GM18520 (cell line): ENCODE data around the gene IL19.
"Not testable (repeated sequence)": the region's sequence is repeated elsewhere in the genome, so short reads cannot be mapped to it uniquely, and the experiment has no call there.

Source experiments
- ATAC-seq: cut with Tn5 transposase; IDR thresholded peaks from one replicate; pipeline ENCODE4 v1.9.1; 2021; ENCODE audit not compliant: unreplicated experiment

Gene IL19

DNA sequence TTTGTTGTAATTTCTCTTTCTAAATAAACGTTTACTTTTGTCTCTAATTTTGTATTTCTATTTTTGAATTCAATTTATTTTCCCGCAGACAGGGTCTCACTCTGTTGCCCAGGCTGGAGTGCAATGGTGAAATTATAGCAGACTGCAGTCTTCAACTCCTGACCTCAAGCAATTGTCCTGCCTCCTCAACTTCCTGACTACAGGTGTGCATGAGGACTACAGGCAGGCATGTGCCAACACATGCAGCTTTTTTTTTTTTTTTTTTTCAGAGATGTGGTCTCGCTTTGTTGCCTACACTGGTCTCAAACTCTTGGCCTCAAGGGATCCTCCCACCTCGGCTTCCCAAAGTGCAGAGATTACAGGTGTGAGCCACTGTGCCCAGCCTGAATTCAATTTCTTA lies 58.2 kb downstream of the IL19 start:
- no peak for ATAC-seq

DNA sequence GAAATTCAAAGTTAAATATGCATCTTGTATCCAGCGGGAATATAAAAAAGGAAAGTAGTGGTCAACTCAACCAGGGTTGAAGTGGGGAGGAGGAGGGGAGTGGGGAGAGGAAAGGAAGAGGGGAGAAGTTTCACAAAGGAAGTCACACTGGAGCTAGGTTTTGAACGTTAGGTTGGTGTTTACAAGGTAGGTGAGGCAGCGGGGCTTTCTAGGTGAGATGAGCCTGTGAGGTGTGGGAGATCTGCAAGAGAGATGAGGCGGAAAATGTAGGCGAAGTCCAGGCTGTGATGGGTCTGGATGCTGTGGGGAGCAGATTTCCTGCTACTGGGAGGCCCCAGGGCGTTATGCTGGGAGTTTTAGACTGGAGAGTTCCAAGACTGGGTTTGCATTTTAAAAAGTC lies 58.7 kb downstream of the IL19 start:
- no peak for ATAC-seq

DNA sequence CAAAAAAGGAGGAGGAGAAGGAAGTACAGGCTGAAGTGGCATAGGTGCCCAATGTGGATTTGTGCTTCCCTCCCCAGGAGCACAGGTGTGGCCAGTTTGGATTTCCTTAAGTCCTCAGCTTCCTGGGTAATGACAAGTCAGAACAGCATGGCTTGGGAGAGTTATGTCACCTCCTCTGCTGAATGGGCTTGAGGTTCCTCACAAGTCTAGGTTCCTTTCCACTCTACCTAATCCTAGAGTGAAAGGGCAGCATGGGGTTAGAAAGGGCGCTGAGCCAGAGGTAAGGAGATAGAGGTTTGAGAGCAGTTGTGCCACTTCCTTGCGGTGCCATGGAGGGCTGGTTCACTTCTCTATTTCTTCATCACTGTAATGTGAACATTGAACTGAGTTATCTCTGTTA lies 59.3 kb downstream of the IL19 start:
- ATAC-seq: no peak

DNA sequence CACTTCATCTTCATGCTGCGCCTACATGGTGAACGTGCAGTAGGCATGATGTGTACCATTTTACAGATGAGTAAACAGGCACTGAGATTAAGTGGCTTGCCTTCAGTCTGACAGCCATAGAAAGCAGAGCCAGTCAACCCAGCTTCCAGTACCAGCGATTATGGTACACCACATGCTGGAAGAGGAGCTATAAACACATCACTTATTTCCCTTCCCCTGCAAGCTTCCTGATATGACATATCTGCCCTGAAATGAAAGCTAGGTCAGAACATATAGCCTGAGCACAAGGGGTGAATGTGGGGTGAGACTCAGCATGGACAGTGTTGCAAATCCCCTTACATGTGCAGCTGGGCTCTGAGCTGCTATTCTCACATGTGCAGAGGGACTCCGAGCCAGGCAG lies 61.1 kb downstream of the IL19 start:
- ATAC-seq: no peak

DNA sequence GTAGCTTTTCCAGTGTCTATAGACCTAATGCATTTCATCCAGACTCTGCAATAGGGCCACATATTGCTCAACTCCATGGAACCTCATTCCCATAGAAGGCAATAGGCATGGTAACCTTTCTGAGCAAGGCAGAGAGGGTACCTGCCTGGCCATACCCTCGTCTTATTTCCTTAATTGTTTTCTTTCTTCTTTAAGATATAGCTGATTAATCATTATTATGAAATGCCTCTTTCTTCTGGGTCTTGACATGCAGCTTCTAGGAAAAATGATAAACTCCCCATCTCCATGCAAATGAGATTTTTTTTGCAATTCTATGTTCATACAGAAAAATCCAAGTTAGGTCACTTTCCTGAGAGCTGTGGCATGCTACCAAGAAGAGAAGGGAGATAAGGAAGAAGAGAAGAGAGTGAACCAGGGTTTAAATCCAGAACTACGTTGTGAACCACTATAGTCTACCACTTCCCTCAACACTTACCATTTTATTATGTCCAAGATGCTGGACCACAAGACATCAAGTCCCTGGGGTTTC lies 61.8 kb downstream of the IL19 start:
- no peak for ATAC-seq

DNA sequence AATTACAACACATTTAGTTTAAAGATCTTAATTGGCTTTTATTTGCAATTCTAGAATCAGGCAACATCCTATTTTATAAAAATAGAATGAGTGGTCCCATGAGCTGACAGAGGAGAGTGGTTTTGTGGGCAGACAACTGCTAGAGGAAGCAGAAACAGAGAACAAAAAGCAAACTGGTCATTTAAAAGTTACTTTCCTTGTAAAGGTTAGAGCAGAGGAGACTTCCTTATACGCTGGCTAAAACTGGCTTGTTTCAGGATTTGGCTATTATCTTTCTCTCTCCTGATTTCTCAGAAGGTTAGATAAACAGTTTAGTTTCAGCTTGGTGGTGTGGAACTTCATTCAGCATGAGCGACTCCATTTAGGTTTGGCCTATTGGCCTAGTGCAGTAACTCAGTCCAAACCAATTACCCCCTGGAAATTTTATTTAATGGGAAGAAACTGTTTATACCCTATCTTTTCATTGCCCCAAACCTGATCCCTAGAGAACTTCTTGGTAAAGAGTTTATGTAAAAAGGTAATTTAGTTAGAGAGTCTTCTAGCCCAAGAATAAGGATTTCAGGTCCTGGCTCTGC lies 62.6 kb downstream of the IL19 start:
- ATAC-seq: no peak

DNA sequence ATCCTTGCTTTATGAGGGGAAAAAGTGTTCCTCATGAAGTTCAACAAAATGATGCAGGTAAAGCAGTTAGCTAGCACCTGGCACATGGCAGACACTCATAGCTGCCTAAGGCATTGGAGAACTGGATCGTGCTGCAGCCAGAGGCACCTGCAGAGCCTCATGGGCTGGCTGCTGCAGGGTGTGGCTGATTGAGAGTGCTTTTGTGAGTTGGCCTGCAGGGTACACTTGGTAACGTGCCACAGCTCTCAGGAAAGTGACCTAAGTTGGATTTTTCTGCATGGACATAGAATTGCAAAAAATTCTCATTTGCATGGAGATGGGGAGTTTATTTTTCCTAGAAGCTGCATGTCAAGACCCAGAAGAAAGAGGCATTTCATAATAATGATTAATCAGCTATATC lies 63.2 kb downstream of the IL19 start:
- ATAC-seq: no peak

DNA sequence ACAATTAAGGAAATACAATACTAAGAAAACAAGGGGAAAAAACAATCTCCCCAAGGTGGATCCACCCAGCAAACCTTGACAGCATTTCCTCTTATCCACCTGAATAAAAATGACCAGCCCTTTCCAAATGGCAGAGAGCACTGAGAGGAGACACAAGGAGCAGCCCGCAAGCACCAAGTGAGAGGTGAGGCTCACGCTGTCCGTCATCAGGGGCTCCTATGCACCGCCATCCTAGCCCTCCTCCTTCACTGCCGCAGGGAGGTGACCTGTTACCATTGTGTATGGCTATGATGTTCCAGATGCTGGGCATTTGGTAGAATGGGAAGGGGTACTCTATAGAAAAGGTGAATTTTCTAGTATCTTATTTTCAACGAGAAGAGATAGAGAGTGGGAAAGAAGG lies 63.6 kb downstream of the IL19 start:
- no peak for ATAC-seq

- ATAC-seq: no peak
These were observed 64.1 kb downstream of the IL19 start for GRCh38 chr1:206834711-206835110.

DNA sequence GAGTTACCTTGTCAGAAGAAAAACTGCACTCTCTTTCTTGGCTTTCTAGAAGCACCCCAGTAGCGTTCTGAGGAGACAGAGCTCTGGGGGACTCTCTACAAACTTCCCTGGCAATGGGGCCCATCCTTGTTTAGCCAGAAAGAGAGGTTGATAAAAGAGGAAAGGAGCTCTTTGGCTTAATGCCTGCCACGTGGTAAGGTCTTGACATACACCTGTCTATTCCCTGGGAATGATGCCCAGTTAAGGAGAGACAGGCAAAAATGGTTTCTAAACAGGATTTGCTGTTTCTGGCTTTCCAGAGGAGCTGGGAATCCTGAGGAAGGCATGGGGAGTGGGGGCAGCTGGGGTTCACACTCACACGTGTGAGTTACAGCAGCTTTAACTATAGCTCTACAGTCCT lies 64.6 kb downstream of the IL19 start:
- no peak for ATAC-seq

GRCh38 chr1:206836111-206836510 lies 65.5 kb downstream of the IL19 start:
- no peak for ATAC-seq

DNA sequence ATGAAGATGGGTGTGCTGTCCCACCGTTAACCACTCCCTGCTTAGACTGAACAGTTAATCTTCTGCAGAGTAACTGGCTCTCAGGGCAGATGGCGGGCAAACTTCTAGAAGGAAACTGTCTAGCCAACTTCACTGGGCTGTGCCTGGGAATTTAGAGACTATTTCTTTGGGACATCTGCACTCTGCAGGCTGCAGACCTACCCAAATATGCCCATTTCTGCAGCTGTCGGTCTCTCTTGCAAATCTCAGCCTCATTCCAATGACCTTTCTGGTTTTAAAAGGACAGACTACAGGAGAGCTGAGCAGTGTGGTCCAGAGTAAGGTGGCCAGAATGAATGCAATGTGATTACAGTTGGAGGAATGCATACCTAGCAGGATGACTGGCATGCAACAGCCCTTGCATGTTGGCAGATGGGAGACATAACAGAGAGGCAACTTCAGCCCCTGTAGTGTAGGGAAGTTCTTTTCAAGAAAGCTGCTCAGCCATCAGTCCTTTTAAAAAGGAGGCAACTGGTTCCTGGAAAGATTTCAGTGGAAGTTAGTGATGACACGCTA lies 68.5 kb downstream of the IL19 start:
- ATAC-seq: no peak

GRCh38 chr1:206839857-206840256 lies 69.3 kb downstream of the IL19 start:
- ATAC-seq: no peak

- ATAC-seq: no peak
These were observed 71.2 kb downstream of the IL19 start for GRCh38 chr1:206841609-206842323.

DNA sequence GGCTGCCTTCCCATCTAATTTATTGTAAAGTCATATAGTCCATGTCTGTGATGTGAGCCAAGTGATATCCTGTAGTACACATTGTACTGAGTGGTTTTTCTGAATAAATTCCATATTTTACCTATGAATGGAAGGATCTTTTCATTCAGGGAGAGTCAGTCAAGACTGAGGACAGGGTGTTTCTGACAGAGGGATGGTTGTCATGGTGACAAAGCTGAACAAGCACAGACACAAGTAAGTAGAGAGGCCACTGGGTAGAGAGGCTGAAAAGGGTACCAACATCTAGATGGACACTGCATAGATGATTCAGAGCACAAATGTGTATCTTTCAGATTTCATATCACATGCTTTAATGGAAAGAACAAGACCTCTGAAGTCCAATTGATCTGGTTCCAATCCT lies 72.3 kb downstream of the IL19 start:
- ATAC-seq: no peak

- ATAC-seq: no peak
These were observed 73.1 kb downstream of the IL19 start for GRCh38 chr1:206843626-206844025.

- ATAC-seq: no peak
These were observed 75.9 kb downstream of the IL19 start for GRCh38 chr1:206846487-206846886.

DNA sequence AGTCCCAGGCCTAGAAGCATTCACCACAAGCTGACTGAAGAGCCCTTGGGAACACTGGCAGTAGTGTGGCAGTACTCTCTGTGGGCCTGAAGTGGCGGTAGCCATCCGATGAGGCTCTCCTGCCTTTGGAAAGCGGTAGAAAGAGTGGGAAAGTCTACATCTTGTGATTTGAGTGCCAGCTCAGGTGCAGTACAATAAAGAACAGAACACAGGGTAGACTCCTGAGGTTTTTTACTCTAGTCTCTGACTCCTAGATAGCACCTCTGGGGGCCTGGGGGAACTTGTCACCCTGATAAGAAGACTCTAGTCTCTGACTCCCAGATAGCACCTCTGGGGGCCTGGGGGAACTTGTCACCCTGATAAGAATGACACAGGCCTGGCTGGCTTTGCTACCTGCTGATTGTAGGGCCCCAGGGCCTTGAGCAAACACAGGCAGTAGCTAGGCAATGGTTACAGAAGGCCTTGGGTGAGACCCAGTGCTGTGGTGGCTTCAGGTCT lies 76.8 kb downstream of the IL19 start:
- ATAC-seq: no peak

GRCh38 chr1:206847946-206848345 lies 77.4 kb downstream of the IL19 start:
- ATAC-seq: no peak

- ATAC-seq: no peak
These were observed 79.8 kb downstream of the IL19 start for GRCh38 chr1:206850401-206850800.

DNA sequence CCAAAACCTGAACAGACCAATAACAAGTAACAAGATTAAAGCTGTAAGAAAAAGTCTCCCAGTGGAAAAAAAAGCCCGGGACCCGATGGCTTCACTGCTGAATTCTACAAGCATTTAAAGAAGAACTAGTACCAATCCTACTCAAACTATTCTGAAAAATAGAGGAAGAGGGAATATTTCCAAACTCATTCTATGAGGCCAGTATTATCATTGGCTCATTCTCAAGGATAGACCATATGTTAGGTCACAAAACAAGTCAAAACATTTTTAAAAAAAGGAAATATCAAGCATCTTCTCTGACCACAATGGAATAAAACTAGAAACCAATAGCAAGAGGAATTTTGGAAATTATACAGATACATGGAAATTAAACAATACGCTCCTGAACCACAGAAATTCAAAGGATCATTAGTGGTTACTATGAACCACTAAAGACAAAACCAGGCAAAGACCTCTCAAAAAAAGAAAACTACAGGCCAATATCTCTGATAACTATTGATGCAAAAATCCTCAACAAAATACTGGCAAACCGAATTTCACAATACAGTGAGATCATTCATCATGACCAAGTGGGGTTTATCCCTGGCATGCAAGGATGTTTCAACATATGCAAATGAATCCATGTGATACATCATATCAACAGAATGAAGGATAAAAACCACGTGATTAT lies 80.9 kb downstream of the IL19 start:
- no peak for ATAC-seq

DNA sequence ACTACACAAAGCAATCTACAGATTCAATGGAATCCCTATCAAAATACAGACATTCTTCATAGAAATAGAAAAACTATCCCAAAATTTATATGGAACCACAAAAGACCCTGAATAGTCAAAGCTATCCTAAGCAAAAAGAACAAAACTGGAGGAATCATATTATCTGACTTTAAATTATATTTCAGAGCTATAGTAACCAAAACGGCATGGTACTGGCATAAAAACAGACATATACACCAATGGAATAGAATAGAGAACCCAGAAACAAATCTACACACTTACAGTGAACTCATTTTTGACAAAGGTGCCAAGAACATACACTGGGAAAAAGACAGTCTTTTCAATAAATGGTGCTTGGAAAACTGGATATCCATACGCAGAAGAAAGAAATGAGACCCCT lies 82.1 kb downstream of the IL19 start:
- not testable (repeated sequence) for ATAC-seq
